Sigmoid colon (tissue), 4 donors: Measurements from ENCODE around the gene CENPE.

Experiments
- CTCF ChIP-seq, 4 experiments: fragments of 450-650 bp in 3 of 4; fragments of 200-600 bp in 1 of 4; IDR thresholded peaks; one replicate each; pipeline ENCODE4 v1.5.1; 2016 to 2019; ENCODE audit warnings: antibody characterized with exemption in 4 of 4, mild to moderate bottlenecking in 3 of 4, moderate library complexity in 2 of 4
- EP300 ChIP-seq, 4 donors: sonication (generic); formaldehyde crosslinking; IDR thresholded peaks; one replicate each; pipeline ENCODE4 v1.6.1; 2017; ENCODE audit warnings: antibody characterized with exemption in 4 of 4
- POLR2A ChIP-seq, 2 donors: fragments of 450-650 bp; IDR thresholded peaks; one replicate each; pipeline ENCODE4 v1.6.1; 2016; ENCODE audit warnings: antibody characterized with exemption in 2 of 2, mild to moderate bottlenecking in 2 of 2, moderate library complexity in 2 of 2

GRCh38 chr4:103095080-103095479 lies 103.1 kb downstream of the CENPE start:
- TF ChIP-seq CTCF (IDR thresholded peaks at IDR 0.05) = no peak
- no peak for TF ChIP-seq EP300 (IDR thresholded peaks at IDR 0.05)
- TF ChIP-seq POLR2A (IDR thresholded peaks at IDR 0.05) = no peak
